ENCODE data around the gene NCBP2L. TPM values are rescaled to one million over a fixed set of nuclear protein-coding genes. Genes with fewer than 3 reads are reported as not detected.
"Not testable (repeated sequence)": the region's sequence is repeated elsewhere in the genome, so short reads cannot be mapped to it uniquely, and the experiment has no call there.

NCBP2L gene
- total RNA-seq, 4 donors from 2014 or later, result 0.11 TPM; not detected in 3

DNA sequence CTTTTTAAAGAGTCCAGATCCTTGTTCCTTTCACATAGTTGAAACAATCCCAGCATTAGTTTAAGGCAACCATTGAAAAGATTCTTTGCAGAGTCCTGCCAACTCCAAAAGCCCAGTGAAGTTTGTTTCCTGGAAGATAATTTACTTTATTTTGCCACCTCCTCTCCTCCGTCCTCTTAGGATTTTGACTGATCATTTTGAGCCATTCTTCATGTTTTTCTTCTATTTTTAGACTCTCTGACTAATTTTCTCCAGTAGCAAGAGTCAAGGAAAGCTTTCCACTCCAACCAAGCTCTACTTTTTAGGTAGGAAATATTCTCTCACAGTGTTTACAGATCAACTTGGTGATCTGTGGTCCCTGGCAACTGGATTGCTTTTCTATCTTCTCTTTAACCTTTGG is 10.3 kb downstream of the NCBP2L start:
- DNase-seq (no peak), ATAC-seq (no peak)
- no peak overlapping the region for H3K27ac ChIP-seq
- in situ Hi-C loops (cut with MboI; ENCODE audit: low sequenced_read_pairs in 4 of 4), result loop anchor here in 3 of 4 donors (10.0 to 25.0 kb wide), 3 partner anchors 99 to 776 kb away; partner anchors contain the start of gene MORC4 (in 1 of the 3)
- H3K27me3 ChIP-seq, result peaks cover 0 to 3% (median 0%) of the 10 kb centered on the region in 3 donors
- no peak overlapping the region for H3K4me3 ChIP-seq
- H3K9me3 ChIP-seq, result no peaks in the 10 kb centered on the region
- no peaks in the 10 kb centered on the region for H3K4me1 ChIP-seq
- H3K36me3 ChIP-seq, result no peaks in the 10 kb centered on the region
- intact Hi-C loops (cut with DNase I; ENCODE audit: low total_unique reads), result no loop called here
- TF ChIP-seq POLR2A (IDR thresholded peaks at IDR 0.05) (no peak), CTCF (IDR thresholded peaks at IDR 0.05 in 4 of 5, conservative IDR thresholded peaks at IDR 0.05 in 1 of 5) (no peak)

DNA sequence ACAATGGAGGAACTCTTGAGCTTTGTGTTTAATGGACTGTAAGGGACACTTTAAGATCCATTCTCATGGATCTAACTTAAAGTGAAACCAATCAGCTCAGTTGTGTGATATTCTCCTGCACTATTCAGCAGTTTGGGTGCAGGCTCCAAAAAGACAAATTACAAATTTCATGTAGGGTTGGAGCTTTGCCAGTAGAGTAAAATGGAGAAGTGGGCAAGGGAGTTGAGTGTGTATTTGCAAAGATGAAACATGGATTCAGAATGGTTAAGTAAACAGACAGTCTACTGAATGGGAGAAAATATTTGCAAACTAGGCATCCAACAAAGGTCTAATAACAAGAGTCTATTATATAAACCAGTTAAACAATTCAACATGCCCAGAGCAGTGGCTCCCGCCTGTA is 26.9 kb downstream of the NCBP2L start:
- DNase-seq (no peak), ATAC-seq (no peak)
- Histone ChIP-seq H3K27ac (no peak overlapping the region), H3K9me3 (no peaks in the 10 kb centered on the region), H3K4me3 (no peak overlapping the region), H3K27me3 (peaks cover 0 to 6% (median 0%) of the 10 kb centered on the region in 3 donors), H3K4me1 (no peaks in the 10 kb centered on the region), H3K36me3 (no peaks in the 10 kb centered on the region)
- in situ Hi-C loops (cut with MboI; ENCODE audit: low sequenced_read_pairs in 4 of 4) (no loop called here), intact Hi-C loops (cut with DNase I; ENCODE audit: low total_unique reads) (no loop called here)
- TF ChIP-seq POLR2A (IDR thresholded peaks at IDR 0.05) (no peak), CTCF (IDR thresholded peaks at IDR 0.05 in 4 of 5, conservative IDR thresholded peaks at IDR 0.05 in 1 of 5) (no peak)

- H3K27ac ChIP-seq, result no peak overlapping the region
- no peak overlapping the region for H3K4me3 ChIP-seq
- H3K27me3 ChIP-seq, result peaks cover 0 to 6% (median 0%) of the 10 kb centered on the region in 3 donors
- TF ChIP-seq CTCF (IDR thresholded peaks at IDR 0.05 in 4 of 5, conservative IDR thresholded peaks at IDR 0.05 in 1 of 5) (no peak), POLR2A (IDR thresholded peaks at IDR 0.05) (no peak)
- ATAC-seq (no peak), DNase-seq (no peak)
- H3K4me1 ChIP-seq, result no peaks in the 10 kb centered on the region
- no peaks in the 10 kb centered on the region for H3K9me3 ChIP-seq
- intact Hi-C loops (cut with DNase I; ENCODE audit: low total_unique reads) (no loop called here), in situ Hi-C loops (cut with MboI; ENCODE audit: low sequenced_read_pairs in 4 of 4) (no loop called here)
- no peaks in the 10 kb centered on the region for H3K36me3 ChIP-seq
Observed at GRCh38 chrX:107805179-107805578, 27.6 kb downstream of the NCBP2L start.

GRCh38 chrX:107810053-107810452 is 32.5 kb downstream of the NCBP2L start:
- H3K9me3 ChIP-seq; H3K27me3 ChIP-seq; intact Hi-C loops (cut with DNase I; ENCODE audit: low total_unique reads): not testable (repeated sequence)

GRCh38 chrX:107818900-107819521 is 41.5 kb downstream of the NCBP2L start:
- Histone ChIP-seq H3K27me3 (no peaks in the 10 kb centered on the region), H3K4me1 (no peaks in the 10 kb centered on the region), H3K36me3 (no peaks in the 10 kb centered on the region), H3K4me3 (no peak overlapping the region), H3K9me3 (peaks cover 0 to 12% (median 0%) of the 10 kb centered on the region in 3 donors), H3K27ac (no peak overlapping the region)
- DNase-seq (no peak), ATAC-seq (no peak)
- intact Hi-C loops (cut with DNase I; ENCODE audit: low total_unique reads), result no loop called here
- TF ChIP-seq POLR2A (IDR thresholded peaks at IDR 0.05), result no peak
- no peak for TF ChIP-seq CTCF (IDR thresholded peaks at IDR 0.05 in 4 of 5, conservative IDR thresholded peaks at IDR 0.05 in 1 of 5)
- in situ Hi-C loops (cut with MboI; ENCODE audit: low sequenced_read_pairs in 4 of 4), result no loop called here

More at GRCh38 chrX:107810053-107810452, 32.5 kb downstream of the NCBP2L start:
- ATAC-seq; DNase-seq; H3K4me3 ChIP-seq; H3K36me3 ChIP-seq; H3K27ac ChIP-seq; in situ Hi-C loops (cut with MboI; ENCODE audit: low sequenced_read_pairs in 4 of 4); H3K4me1 ChIP-seq: not testable (repeated sequence)

Data from gastrocnemius medialis (tissue), 4 donors.